CD4-positive, alpha-beta T cell treated with Interleukin-12 subunit alpha and Interleukin-12 subunit beta, for 1 hour (primary cell): ENCODE results near the gene BAIAP2.
"Not testable (repeated sequence)": the region's sequence is repeated elsewhere in the genome, so short reads cannot be mapped to it uniquely, and the experiment has no call there.

ENCODE experiments used
- DNase-seq: peaks from one replicate; pipeline ENCODE4 v3.0.0-alpha.2; 2020

The BAIAP2 gene

GRCh38 chr17:81129711-81130367, 94.9 kb downstream of the BAIAP2 start:
- DNase-seq = no peak

- DNase-seq = no peak
These were observed 95.7 kb downstream of the BAIAP2 start for GRCh38 chr17:81130385-81131361.

- no peak for DNase-seq
These were observed 96.7 kb downstream of the BAIAP2 start for GRCh38 chr17:81131486-81132196.

GRCh38 chr17:81132197-81132540, 97.2 kb downstream of the BAIAP2 start:
- DNase-seq = no peak

- no peak for DNase-seq
These were observed 98.1 kb downstream of the BAIAP2 start for GRCh38 chr17:81132770-81133723.

GRCh38 chr17:81134064-81134781, 99.3 kb downstream of the BAIAP2 start:
- no peak for DNase-seq

GRCh38 chr17:81135505-81136278, 100.7 kb downstream of the BAIAP2 start:
- no peak for DNase-seq

GRCh38 chr17:81136366-81136765, 101.4 kb downstream of the BAIAP2 start:
- no peak for DNase-seq

GRCh38 chr17:81137248-81137647, 102.3 kb downstream of the BAIAP2 start:
- no peak for DNase-seq

- DNase-seq = no peak
These were observed 103.1 kb downstream of the BAIAP2 start for GRCh38 chr17:81138083-81138482.

- no peak for DNase-seq
These were observed 103.5 kb downstream of the BAIAP2 start for GRCh38 chr17:81138500-81138899.

- no peak for DNase-seq
These were observed 104.5 kb downstream of the BAIAP2 start for GRCh38 chr17:81139428-81139827.

- no peak for DNase-seq
These were observed 105.1 kb downstream of the BAIAP2 start for GRCh38 chr17:81140018-81140417.

GRCh38 chr17:81140695-81141094, 105.7 kb downstream of the BAIAP2 start:
- no peak for DNase-seq

GRCh38 chr17:81142301-81143199, 107.6 kb downstream of the BAIAP2 start:
- DNase-seq = peak; percentile 65

- DNase-seq = no peak
These were observed 108.2 kb downstream of the BAIAP2 start for GRCh38 chr17:81143200-81143527.

- DNase-seq = no peak
These were observed 108.9 kb downstream of the BAIAP2 start for GRCh38 chr17:81143717-81144422.

GRCh38 chr17:81144423-81144781, 109.5 kb downstream of the BAIAP2 start:
- no peak for DNase-seq

- DNase-seq = not testable (repeated sequence)
These were observed 111.3 kb downstream of the BAIAP2 start for GRCh38 chr17:81146208-81146607.
